IPS-11a (cell line): ENCODE data around the gene ADAMTS10.
"Not testable (repeated sequence)": the region's sequence is repeated elsewhere in the genome, so short reads cannot be mapped to it uniquely, and the experiment has no call there.

Experiments used
- H3K4me3 ChIP-seq: one replicate; pipeline ENCODE4 v1.5.1; 2013; ENCODE audit warnings: low read depth, low read length, control low read depth

Gene ADAMTS10

GRCh38 chr19:8566855-8567254, 43.7 kb downstream of the ADAMTS10 start:
- H3K4me3 ChIP-seq = no peak overlapping the region

- H3K4me3 ChIP-seq = not testable (repeated sequence)
Observed at GRCh38 chr19:8564866-8565265, 45.6 kb downstream of the ADAMTS10 start.

- H3K4me3 ChIP-seq = no peak overlapping the region
Observed at GRCh38 chr19:8561075-8561764, 49.3 kb downstream of the ADAMTS10 start.

GRCh38 chr19:8558325-8558724, 52.2 kb downstream of the ADAMTS10 start:
- no peak overlapping the region for H3K4me3 ChIP-seq

- H3K4me3 ChIP-seq = no peak overlapping the region
Observed at GRCh38 chr19:8557642-8558238, 52.8 kb downstream of the ADAMTS10 start.

- H3K4me3 ChIP-seq = not testable (repeated sequence)
Observed at GRCh38 chr19:8553729-8554128, 56.8 kb downstream of the ADAMTS10 start.

GRCh38 chr19:8552810-8553209, 57.7 kb downstream of the ADAMTS10 start:
- no peak overlapping the region for H3K4me3 ChIP-seq

- no peak overlapping the region for H3K4me3 ChIP-seq
Observed at GRCh38 chr19:8550070-8550469, 60.4 kb downstream of the ADAMTS10 start.

GRCh38 chr19:8545743-8546142, 64.8 kb downstream of the ADAMTS10 start:
- H3K4me3 ChIP-seq = no peak overlapping the region

- no peak overlapping the region for H3K4me3 ChIP-seq
Observed at GRCh38 chr19:8544168-8544567, 66.3 kb downstream of the ADAMTS10 start.

- H3K4me3 ChIP-seq = no peak overlapping the region
Observed at GRCh38 chr19:8539621-8540149, 70.8 kb downstream of the ADAMTS10 start.

- H3K4me3 ChIP-seq = no peak overlapping the region
Observed at GRCh38 chr19:8537099-8537498, 73.4 kb downstream of the ADAMTS10 start.

- H3K4me3 ChIP-seq = no peak overlapping the region
Observed at GRCh38 chr19:8536282-8536681, 74.2 kb downstream of the ADAMTS10 start.

GRCh38 chr19:8532225-8532624, 78.3 kb downstream of the ADAMTS10 start:
- H3K4me3 ChIP-seq = no peak overlapping the region

- H3K4me3 ChIP-seq = no peak overlapping the region
Observed at GRCh38 chr19:8531470-8531869, 79.0 kb downstream of the ADAMTS10 start.
